K562 (cell line): ENCODE results near the gene ZNF385C. TPM values are rescaled to one million over a fixed set of nuclear protein-coding genes. Genes with fewer than 3 reads are reported as not detected.

Experiments used
- CBFA2T3 ChIP-seq: fragments of 450-650 bp; IDR thresholded peaks from 2 replicates; pipeline ENCODE4 v1.6.1; 2017
- GATA2 ChIP-seq: sonication (generic); formaldehyde crosslinking; IDR thresholded peaks from 2 replicates; pipeline ENCODE4 v1.4.0; 2020; ENCODE audit warnings: mild to moderate bottlenecking, missing genetic modification reagents
- MTF1 ChIP-seq: fragments of 250-450 bp; sonication (Bioruptor Pico); IDR thresholded peaks from 2 replicates; pipeline ENCODE4 v1.9.0; 2021; ENCODE audit warnings: moderate library complexity, mild to moderate bottlenecking, inconsistent platforms, borderline replicate concordance
- PURB ChIP-seq: sonication (generic); formaldehyde crosslinking; IDR thresholded peaks from 2 replicates; pipeline ENCODE4 v1.9.0; 2021; ENCODE audit warnings: low read depth, mild to moderate bottlenecking, missing genetic modification reagents
- RCOR1 ChIP-seq, 2 experiments: IDR thresholded peaks; 2 replicates each; pipeline ENCODE4 v1.6.1; 2012; ENCODE audit warnings: low read depth in 2 of 2, low read length in 2 of 2, borderline replicate concordance in 1 of 2, improper control_type of control experiment in 1 of 2
- SIN3B ChIP-seq: fragments of 450-650 bp; IDR thresholded peaks from 2 replicates; pipeline ENCODE4 v1.6.1; 2017; ENCODE audit warnings: low read depth, mild to moderate bottlenecking, moderate library complexity
- SP2 ChIP-seq: IDR thresholded peaks from 2 replicates; pipeline ENCODE4 v1.6.1; 2011; ENCODE audit warnings: mild to moderate bottlenecking, low read depth, low read length, moderate library complexity; ENCODE audit not compliant: poor library complexity, severe bottlenecking; ENCODE audit errors: extremely low read depth
- TAF15 ChIP-seq: fragments of 200-400 bp; formaldehyde crosslinking; IDR thresholded peaks from 2 replicates; pipeline ENCODE4 v1.6.1; 2017; ENCODE audit warnings: mild to moderate bottlenecking, low read depth, low read length, moderate library complexity
- TAL1 ChIP-seq: fragments of 450-650 bp; IDR thresholded peaks from 2 replicates; pipeline ENCODE4 v1.6.1; 2016; ENCODE audit warnings: mild to moderate bottlenecking
- TEAD2 ChIP-seq: fragments of 450-650 bp; IDR thresholded peaks from 2 replicates; pipeline ENCODE4 v1.6.1; 2016; ENCODE audit warnings: missing genetic modification characterization, control low read depth, missing compliant biosample characterization
- ZNF175 ChIP-seq: fragments of 200-800 bp; sonication (Bioruptor generic); IDR thresholded peaks from 2 replicates; pipeline ENCODE4 v1.6.1; 2016; ENCODE audit warnings: low read depth, mild to moderate bottlenecking, missing genetic modification characterization, missing compliant biosample characterization
- ZNF644 ChIP-seq: fragments of 200-800 bp; sonication (Bioruptor generic); IDR thresholded peaks from 2 replicates; pipeline ENCODE4 v1.6.1; 2016; ENCODE audit warnings: low read depth, missing genetic modification characterization, missing compliant biosample characterization
- ZNF780A ChIP-seq: fragments of 250-450 bp; sonication (Bioruptor Pico); IDR thresholded peaks from 2 replicates; pipeline ENCODE4 v1.5.0; 2021; ENCODE audit warnings: mild to moderate bottlenecking
- polyA plus RNA-seq, 8 experiments: library from polyadenylated mRNA; depleted of rRNA in 4 of 8; stranded (reverse) in 5 of 8; unstranded in 3 of 8; fragments of >200 nt; fragmentation: Nextera tagmentation in 2 of 8; fragmentation: Illumina TruSeq in 1 of 8; extraction: Ambion mirVana in 2 of 8; extraction: Trizol in 1 of 8; gene quantifications; 2 replicates each; pipeline versions ENCODE4 v1.2.1 to v1.2.3, GENCODE V29; 2011 to 2014; ENCODE audit warnings: inconsistent platforms in 1 of 8, missing spikeins in 1 of 8
- total RNA-seq, 7 experiments: library from RNA; depleted of rRNA in 6 of 7; stranded (reverse); fragments of >200 nt in 6 of 7; fragmentation: Illumina TruSeq in 2 of 7; extraction: Trizol in 2 of 7; gene quantifications; 2 replicates each; pipeline versions ENCODE4 v1.2.1 to v1.2.3, GENCODE V29; 2011 to 2021; ENCODE audit warnings: low replicate concordance in 1 of 7
- TF ChIP-seq, protein P1 (sequence below): IDR thresholded peaks from 2 replicates; pipeline ENCODE4 v1.6.1; 2011; ENCODE audit not compliant: insufficient read length; ENCODE audit errors: extremely low read depth
- TF ChIP-seq, protein P2 (sequence below), 2 experiments: fragments of 250-450 bp in 1 of 2; fragments of 450-650 bp in 1 of 2; sonication (Bioruptor Pico) in 1 of 2; IDR thresholded peaks; 2 replicates each; pipeline versions ENCODE4 v1.6.1 to v1.8.0; 2016 to 2021; ENCODE audit warnings: mild to moderate bottlenecking in 2 of 2, moderate library complexity in 2 of 2, missing compliant biosample characterization in 1 of 2, missing genetic modification characterization in 1 of 2
- TF ChIP-seq, protein P3 (sequence below): fragments of 450-650 bp; IDR thresholded peaks from 2 replicates; pipeline ENCODE4 v1.6.1; 2016
- TF ChIP-seq, protein P4 (sequence below): sonication (generic); formaldehyde crosslinking; IDR thresholded peaks from 2 replicates; pipeline ENCODE4 v1.4.0; 2020; ENCODE audit warnings: mild to moderate bottlenecking, missing genetic modification reagents
- TF ChIP-seq, protein P5 (sequence below): fragments of 250-450 bp; sonication (Bioruptor Pico); IDR thresholded peaks from 2 replicates; pipeline ENCODE4 v1.4.0; 2020; ENCODE audit warnings: borderline replicate concordance
- TF ChIP-seq, protein P6 (sequence below): fragments of 450-650 bp; IDR thresholded peaks from 2 replicates; pipeline ENCODE4 v1.6.1; 2016; ENCODE audit warnings: mild to moderate bottlenecking

The ZNF385C gene
- total and polyA plus RNA-seq, 9 of the 15 experiments (the other 6 are each of a cell fraction or from before 2014, with no cell fraction given) = 0.03 to 0.35 (median 0.18) TPM; not detected in 1

DNA sequence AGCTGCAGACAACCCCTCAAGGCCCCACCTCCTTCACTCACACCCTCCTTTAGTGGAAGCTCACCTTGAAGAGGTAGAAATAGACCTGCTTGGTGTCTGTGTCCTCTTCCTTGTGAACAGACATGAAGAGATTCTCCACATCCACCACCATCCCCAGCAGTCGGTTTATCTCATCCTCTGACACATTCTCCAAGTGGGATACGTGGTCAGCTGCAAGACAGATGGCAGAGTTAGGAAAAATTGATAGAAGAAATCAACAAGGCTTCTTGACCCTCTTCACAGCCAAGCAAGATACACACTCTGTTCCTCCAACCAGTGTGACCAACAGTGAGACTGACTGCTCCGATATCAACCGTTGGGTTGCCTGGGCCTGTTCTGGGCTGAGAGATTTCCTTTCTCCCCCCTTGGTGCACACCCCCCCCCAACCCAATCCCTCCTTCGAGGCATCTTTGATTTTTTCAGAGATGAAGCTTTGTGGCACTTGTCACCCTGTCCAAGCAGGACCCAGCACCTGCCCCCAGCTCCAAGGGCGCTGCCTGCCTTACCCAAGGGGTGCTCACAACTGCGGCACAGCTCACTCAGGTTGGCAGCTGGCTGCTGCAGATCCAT lies 22.0 kb upstream of the ZNF385C start (continued):
- TF ChIP-seq, protein P1, sequence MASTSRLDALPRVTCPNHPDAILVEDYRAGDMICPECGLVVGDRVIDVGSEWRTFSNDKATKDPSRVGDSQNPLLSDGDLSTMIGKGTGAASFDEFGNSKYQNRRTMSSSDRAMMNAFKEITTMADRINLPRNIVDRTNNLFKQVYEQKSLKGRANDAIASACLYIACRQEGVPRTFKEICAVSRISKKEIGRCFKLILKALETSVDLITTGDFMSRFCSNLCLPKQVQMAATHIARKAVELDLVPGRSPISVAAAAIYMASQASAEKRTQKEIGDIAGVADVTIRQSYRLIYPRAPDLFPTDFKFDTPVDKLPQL = no peak
- TF ChIP-seq, protein P2, sequence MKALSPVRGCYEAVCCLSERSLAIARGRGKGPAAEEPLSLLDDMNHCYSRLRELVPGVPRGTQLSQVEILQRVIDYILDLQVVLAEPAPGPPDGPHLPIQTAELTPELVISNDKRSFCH (CRISPR knock-in tag; IDR thresholded peaks at IDR 0.05) = no peak
- TF ChIP-seq, protein P2 (tag; IDR thresholded peaks at IDR 0.05) = no peak
- TF ChIP-seq, protein P3, sequence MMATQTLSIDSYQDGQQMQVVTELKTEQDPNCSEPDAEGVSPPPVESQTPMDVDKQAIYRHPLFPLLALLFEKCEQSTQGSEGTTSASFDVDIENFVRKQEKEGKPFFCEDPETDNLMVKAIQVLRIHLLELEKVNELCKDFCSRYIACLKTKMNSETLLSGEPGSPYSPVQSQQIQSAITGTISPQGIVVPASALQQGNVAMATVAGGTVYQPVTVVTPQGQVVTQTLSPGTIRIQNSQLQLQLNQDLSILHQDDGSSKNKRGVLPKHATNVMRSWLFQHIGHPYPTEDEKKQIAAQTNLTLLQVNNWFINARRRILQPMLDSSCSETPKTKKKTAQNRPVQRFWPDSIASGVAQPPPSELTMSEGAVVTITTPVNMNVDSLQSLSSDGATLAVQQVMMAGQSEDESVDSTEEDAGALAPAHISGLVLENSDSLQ = no peak
- TF ChIP-seq MTF1 (CRISPR knock-in tag) = no peak
- TF ChIP-seq RCOR1 (IDR thresholded peaks at IDR 0.05; ENCODE audit: borderline replicate concordance in 1 of 2, low read depth in 2 of 2, low read length in 2 of 2) = no peak
- no peak for TF ChIP-seq ZNF175 (CRISPR knock-in tag)
- TF ChIP-seq, protein P4, sequence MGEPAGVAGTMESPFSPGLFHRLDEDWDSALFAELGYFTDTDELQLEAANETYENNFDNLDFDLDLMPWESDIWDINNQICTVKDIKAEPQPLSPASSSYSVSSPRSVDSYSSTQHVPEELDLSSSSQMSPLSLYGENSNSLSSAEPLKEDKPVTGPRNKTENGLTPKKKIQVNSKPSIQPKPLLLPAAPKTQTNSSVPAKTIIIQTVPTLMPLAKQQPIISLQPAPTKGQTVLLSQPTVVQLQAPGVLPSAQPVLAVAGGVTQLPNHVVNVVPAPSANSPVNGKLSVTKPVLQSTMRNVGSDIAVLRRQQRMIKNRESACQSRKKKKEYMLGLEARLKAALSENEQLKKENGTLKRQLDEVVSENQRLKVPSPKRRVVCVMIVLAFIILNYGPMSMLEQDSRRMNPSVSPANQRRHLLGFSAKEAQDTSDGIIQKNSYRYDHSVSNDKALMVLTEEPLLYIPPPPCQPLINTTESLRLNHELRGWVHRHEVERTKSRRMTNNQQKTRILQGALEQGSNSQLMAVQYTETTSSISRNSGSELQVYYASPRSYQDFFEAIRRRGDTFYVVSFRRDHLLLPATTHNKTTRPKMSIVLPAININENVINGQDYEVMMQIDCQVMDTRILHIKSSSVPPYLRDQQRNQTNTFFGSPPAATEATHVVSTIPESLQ (CRISPR knock-in tag) = no peak
- TF ChIP-seq GATA2 = 0 out of 2 replicates have a peak, but pooled peaks have one; percentile 10
- TF ChIP-seq TEAD2 (tag) = no peak
- no peak for TF ChIP-seq TAL1
- no peak for TF ChIP-seq ZNF644 (tag)
- TF ChIP-seq SIN3B = no peak
- TF ChIP-seq SP2 = no peak
- no peak for TF ChIP-seq PURB (CRISPR knock-in tag)
- TF ChIP-seq, protein P5, sequence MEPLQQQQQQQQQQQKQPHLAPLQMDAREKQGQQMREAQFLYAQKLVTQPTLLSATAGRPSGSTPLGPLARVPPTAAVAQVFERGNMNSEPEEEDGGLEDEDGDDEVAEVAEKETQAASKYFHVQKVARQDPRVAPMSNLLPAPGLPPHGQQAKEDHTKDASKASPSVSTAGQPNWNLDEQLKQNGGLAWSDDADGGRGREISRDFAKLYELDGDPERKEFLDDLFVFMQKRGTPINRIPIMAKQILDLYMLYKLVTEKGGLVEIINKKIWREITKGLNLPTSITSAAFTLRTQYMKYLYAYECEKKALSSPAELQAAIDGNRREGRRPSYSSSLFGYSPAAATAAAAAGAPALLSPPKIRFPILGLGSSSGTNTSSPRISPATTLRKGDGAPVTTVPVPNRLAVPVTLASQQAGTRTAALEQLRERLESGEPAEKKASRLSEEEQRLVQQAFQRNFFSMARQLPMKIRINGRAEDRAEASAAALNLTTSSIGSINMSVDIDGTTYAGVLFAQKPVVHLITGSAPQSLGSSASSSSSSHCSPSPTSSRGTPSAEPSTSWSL (CRISPR knock-in tag) = no peak
- no peak for TF ChIP-seq TAF15
- no peak for TF ChIP-seq ZNF780A (CRISPR knock-in tag)
- TF ChIP-seq, protein P6, sequence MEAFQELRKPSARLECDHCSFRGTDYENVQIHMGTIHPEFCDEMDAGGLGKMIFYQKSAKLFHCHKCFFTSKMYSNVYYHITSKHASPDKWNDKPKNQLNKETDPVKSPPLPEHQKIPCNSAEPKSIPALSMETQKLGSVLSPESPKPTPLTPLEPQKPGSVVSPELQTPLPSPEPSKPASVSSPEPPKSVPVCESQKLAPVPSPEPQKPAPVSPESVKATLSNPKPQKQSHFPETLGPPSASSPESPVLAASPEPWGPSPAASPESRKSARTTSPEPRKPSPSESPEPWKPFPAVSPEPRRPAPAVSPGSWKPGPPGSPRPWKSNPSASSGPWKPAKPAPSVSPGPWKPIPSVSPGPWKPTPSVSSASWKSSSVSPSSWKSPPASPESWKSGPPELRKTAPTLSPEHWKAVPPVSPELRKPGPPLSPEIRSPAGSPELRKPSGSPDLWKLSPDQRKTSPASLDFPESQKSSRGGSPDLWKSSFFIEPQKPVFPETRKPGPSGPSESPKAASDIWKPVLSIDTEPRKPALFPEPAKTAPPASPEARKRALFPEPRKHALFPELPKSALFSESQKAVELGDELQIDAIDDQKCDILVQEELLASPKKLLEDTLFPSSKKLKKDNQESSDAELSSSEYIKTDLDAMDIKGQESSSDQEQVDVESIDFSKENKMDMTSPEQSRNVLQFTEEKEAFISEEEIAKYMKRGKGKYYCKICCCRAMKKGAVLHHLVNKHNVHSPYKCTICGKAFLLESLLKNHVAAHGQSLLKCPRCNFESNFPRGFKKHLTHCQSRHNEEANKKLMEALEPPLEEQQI = no peak
- TF ChIP-seq CBFA2T3 = peak; percentile 68
